Astrocyte (in vitro differentiated cells and primary cell): ENCODE measurements around the gene REEP1.

Experiments used
- EZH2 ChIP-seq: IDR thresholded peaks from 2 replicates; pipeline ENCODE4 v1.6.1; 2012; ENCODE audit warnings: mild to moderate bottlenecking, low read length, inconsistent platforms; ENCODE audit not compliant: insufficient read depth
- TF ChIP-seq, protein P1 (sequence below): IDR thresholded peaks from 2 replicates; pipeline ENCODE4 v1.5.1; 2011; ENCODE audit warnings: low read depth, mild to moderate bottlenecking, inconsistent platforms, low read length, moderate library complexity; ENCODE audit not compliant: insufficient read depth

- TF ChIP-seq, protein P1, sequence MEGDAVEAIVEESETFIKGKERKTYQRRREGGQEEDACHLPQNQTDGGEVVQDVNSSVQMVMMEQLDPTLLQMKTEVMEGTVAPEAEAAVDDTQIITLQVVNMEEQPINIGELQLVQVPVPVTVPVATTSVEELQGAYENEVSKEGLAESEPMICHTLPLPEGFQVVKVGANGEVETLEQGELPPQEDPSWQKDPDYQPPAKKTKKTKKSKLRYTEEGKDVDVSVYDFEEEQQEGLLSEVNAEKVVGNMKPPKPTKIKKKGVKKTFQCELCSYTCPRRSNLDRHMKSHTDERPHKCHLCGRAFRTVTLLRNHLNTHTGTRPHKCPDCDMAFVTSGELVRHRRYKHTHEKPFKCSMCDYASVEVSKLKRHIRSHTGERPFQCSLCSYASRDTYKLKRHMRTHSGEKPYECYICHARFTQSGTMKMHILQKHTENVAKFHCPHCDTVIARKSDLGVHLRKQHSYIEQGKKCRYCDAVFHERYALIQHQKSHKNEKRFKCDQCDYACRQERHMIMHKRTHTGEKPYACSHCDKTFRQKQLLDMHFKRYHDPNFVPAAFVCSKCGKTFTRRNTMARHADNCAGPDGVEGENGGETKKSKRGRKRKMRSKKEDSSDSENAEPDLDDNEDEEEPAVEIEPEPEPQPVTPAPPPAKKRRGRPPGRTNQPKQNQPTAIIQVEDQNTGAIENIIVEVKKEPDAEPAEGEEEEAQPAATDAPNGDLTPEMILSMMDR, result no peak
- no peak for TF ChIP-seq EZH2
These were observed 151.8 kb downstream of the REEP1 start for GRCh38 chr2:86185517-86186212.
